Effector memory CD8-positive, alpha-beta T cell (primary cell): ENCODE data around the gene CADPS.

Source experiments
- ATAC-seq: fragments of 150-1000 bp; cut with Tn5 transposase; replicated peaks from 2 replicates; pipeline ENCODE4 v1.10.0; 2021; ENCODE audit warnings: mild to moderate bottlenecking, moderate library complexity
- DNase-seq, 3 experiments: peaks; one replicate each; pipeline ENCODE4 v3.0.0; 2021
- H3K27ac Mint-ChIP-seq, 2 donors: one replicate each; pipeline ENCODE4 v1.8.0; 2022; ENCODE audit warnings: mild to moderate bottlenecking in 2 of 2, mixed read lengths in 2 of 2, moderate library complexity in 2 of 2
- H3K27me3 Mint-ChIP-seq, 2 donors: one replicate each; pipeline ENCODE4 v1.8.0; 2022; ENCODE audit warnings: mixed read lengths in 2 of 2
- H3K36me3 Mint-ChIP-seq: one replicate; pipeline ENCODE4 v1.8.0; 2022; ENCODE audit warnings: mild to moderate bottlenecking, moderate library complexity, mixed read lengths; ENCODE audit not compliant: insufficient read depth
- H3K4me1 Mint-ChIP-seq, 2 donors: one replicate each; pipeline ENCODE4 v1.8.0; 2022; ENCODE audit warnings: low read depth in 2 of 2, mixed read lengths in 2 of 2
- H3K4me3 Mint-ChIP-seq, 2 donors: one replicate each; pipeline ENCODE4 v1.8.0; 2022; ENCODE audit warnings: mild to moderate bottlenecking in 2 of 2, mixed read lengths in 2 of 2, moderate library complexity in 2 of 2
- H3K9me3 Mint-ChIP-seq, 2 donors: one replicate each; pipeline ENCODE4 v1.8.0; 2022; ENCODE audit warnings: mixed read lengths in 2 of 2

CADPS gene

GRCh38 chr3:62888778-62889177 is 13.6 kb upstream of the CADPS start:
- DNase-seq (no peak), ATAC-seq (no peak)
- Mint-ChIP-seq H3K27ac (no peak overlapping the region), H3K27me3 (no peaks in the 10 kb centered on the region), H3K9me3 (peaks cover 2 to 7% of the 10 kb centered on the region in 2 donors), H3K36me3 (no peaks in the 10 kb centered on the region), H3K4me3 (no peak overlapping the region), H3K4me1 (no peaks in the 10 kb centered on the region)

DNA sequence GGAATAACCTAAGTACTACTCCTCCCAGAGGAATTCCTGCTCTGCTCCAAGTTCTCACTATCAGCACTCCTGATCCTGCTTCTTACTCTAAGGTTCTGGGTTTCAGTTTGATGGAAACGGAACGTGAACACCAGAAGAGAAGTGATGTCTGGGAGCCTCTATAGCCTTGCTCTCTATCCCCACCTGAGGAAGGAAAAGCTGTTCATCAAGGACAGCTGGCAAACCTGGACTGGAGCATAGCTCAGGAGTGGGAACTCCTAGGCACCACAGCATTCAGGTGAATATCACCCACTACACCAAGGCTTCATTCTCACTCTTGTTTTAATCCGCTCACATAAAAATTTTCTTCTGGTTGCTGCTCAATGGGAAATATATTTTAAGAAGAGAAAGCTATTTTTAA is 13.0 kb upstream of the CADPS start:
- ATAC-seq (no peak), DNase-seq (no peak)
- Mint-ChIP-seq H3K27ac (no peak overlapping the region), H3K4me1 (no peaks in the 10 kb centered on the region), H3K36me3 (no peaks in the 10 kb centered on the region), H3K9me3 (peaks cover 2 to 7% of the 10 kb centered on the region in 2 donors), H3K4me3 (no peak overlapping the region), H3K27me3 (no peaks in the 10 kb centered on the region)

DNA sequence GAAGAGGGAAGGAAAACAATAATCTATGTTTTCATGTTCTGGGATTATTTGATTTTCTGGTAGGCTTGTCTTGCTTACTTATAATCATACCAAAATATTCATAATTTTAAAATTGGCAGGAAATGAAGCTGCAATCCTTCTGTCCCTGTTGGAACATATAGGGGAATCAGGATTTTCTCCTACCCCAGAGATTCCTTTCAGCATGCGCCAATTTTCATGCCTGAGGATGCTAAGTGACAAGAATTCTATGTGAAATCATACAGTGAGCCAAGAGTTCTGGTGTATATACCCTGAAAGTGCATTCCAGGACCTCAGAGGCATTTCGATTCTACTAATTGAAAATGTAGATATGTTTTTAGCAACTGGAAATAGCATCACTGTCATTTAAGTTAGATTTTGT is 9.9 kb upstream of the CADPS start:
- Mint-ChIP-seq H3K27me3 (no peaks in the 10 kb centered on the region), H3K27ac (no peak overlapping the region), H3K4me1 (no peaks in the 10 kb centered on the region), H3K36me3 (no peaks in the 10 kb centered on the region), H3K9me3 (peaks cover 5 to 7% of the 10 kb centered on the region in 2 donors), H3K4me3 (no peak overlapping the region)
- DNase-seq (no peak), ATAC-seq (no peak)

GRCh38 chr3:62884096-62884870 is 9.1 kb upstream of the CADPS start:
- Mint-ChIP-seq H3K4me3 (no peak overlapping the region), H3K27ac (no peak overlapping the region), H3K27me3 (no peaks in the 10 kb centered on the region), H3K4me1 (no peaks in the 10 kb centered on the region), H3K36me3 (no peaks in the 10 kb centered on the region), H3K9me3 (peaks cover 5 to 7% of the 10 kb centered on the region in 2 donors)
- no peak for ATAC-seq
- no peak for DNase-seq

- Mint-ChIP-seq H3K4me3 (no peak overlapping the region), H3K9me3 (peaks cover 5 to 7% of the 10 kb centered on the region in 2 donors), H3K36me3 (no peaks in the 10 kb centered on the region), H3K4me1 (no peaks in the 10 kb centered on the region), H3K27me3 (no peaks in the 10 kb centered on the region), H3K27ac (no peak overlapping the region)
- ATAC-seq (no peak), DNase-seq (no peak)
These were observed 7.5 kb upstream of the CADPS start for GRCh38 chr3:62882676-62883200.

DNA sequence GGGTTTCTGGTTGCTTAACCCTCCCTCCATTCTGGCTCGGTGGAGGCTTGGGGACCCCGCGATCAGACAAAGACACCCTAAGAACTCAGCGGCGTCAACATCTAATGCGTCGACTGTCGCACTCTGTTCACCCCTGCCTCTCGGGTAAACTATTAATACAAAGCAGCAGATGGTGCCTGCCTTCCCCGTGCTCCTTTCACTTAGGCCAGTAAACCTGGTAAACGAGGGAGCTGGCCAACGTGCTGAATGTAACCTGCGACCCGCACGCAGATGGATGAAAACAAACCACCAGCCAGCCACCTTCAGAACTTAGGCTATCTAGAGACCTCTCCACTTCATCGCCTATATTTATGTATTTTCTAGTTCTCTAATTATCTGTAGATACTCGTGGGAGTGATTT is 848 bp upstream of the CADPS start:
- ATAC-seq (no peak), DNase-seq (no peak)
- H3K27ac Mint-ChIP-seq: no peak overlapping the region
- peaks cover 2 to 8% of the 10 kb centered on the region in 2 donors for H3K9me3 Mint-ChIP-seq
- no peaks in the 10 kb centered on the region for H3K36me3 Mint-ChIP-seq
- H3K27me3 Mint-ChIP-seq: peaks cover 0 to 42% of the 10 kb centered on the region in 2 donors
- no peak overlapping the region for H3K4me3 Mint-ChIP-seq
- no peaks in the 10 kb centered on the region for H3K4me1 Mint-ChIP-seq

DNA sequence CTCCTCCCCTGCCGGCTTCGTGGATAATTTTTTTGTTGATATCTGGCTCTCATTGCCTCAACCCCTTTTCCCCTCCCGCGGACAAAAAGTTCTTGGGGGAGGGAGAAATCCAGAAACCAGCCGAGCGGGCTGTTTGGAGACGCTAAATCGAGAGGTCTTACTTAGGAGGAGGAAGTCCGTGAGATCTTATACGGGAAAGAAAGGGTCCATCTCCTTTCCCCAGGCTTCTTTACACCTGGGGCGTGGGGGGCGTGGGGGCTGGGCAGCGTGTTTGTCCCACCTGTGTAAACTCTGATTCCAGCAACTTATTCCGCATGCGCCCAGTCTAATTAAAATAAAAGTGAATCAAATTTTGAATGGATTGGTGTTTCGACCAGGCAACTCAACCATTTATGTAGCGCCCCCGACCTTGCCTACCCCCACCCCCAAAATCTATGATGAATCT is 364 bp upstream of the CADPS start:
- DNase-seq: no peak
- no peaks in the 10 kb centered on the region for H3K4me1 Mint-ChIP-seq
- no peaks in the 10 kb centered on the region for H3K36me3 Mint-ChIP-seq
- H3K9me3 Mint-ChIP-seq: peaks cover 1 to 8% of the 10 kb centered on the region in 2 donors
- H3K4me3 Mint-ChIP-seq: no peak overlapping the region
- ATAC-seq: no peak
- H3K27me3 Mint-ChIP-seq: peaks cover 0 to 42% of the 10 kb centered on the region in 2 donors
- H3K27ac Mint-ChIP-seq: no peak overlapping the region

GRCh38 chr3:62873761-62874710 is 1.2 kb downstream of the CADPS start:
- Mint-ChIP-seq H3K4me3 (no peak overlapping the region), H3K36me3 (no peaks in the 10 kb centered on the region), H3K27me3 (peaks cover 0 to 42% of the 10 kb centered on the region in 2 donors), H3K4me1 (no peaks in the 10 kb centered on the region), H3K9me3 (peaks cover 1 to 8% of the 10 kb centered on the region in 2 donors), H3K27ac (no peak overlapping the region)
- no peak for DNase-seq
- no peak for ATAC-seq

DNA sequence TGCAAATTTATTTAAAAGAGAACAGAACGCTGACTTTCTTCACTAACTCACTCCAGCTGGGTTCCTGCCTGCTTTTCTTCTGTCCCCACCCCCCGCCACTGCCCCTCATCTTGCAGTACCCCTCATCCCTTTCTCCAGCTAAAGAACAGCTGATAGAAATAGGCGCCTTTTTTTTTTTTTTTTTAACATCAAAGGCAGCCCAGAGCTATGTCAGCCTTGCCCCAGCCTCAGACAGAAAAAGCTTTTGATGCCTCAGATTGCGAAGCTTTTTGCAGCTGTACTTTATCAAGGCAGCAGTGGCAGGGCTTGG is 1.8 kb downstream of the CADPS start:
- H3K27me3 Mint-ChIP-seq: peaks cover 0 to 42% of the 10 kb centered on the region in 2 donors
- ATAC-seq (no peak), DNase-seq (no peak)
- no peak overlapping the region for H3K4me3 Mint-ChIP-seq
- H3K27ac Mint-ChIP-seq: no peak overlapping the region
- no peaks in the 10 kb centered on the region for H3K36me3 Mint-ChIP-seq
- H3K4me1 Mint-ChIP-seq: no peaks in the 10 kb centered on the region
- H3K9me3 Mint-ChIP-seq: peaks cover 1 to 8% of the 10 kb centered on the region in 2 donors

GRCh38 chr3:62872318-62872717 is 2.9 kb downstream of the CADPS start:
- peaks cover 0 to 40% of the 10 kb centered on the region in 2 donors for H3K27me3 Mint-ChIP-seq
- no peak for DNase-seq
- H3K27ac Mint-ChIP-seq: no peak overlapping the region

GRCh38 chr3:62870321-62870720 is 4.9 kb downstream of the CADPS start:
- no peak overlapping the region for H3K27ac Mint-ChIP-seq
- H3K4me1 Mint-ChIP-seq: no peaks in the 10 kb centered on the region
- H3K36me3 Mint-ChIP-seq: no peaks in the 10 kb centered on the region
- H3K4me3 Mint-ChIP-seq: no peak overlapping the region
- ATAC-seq: no peak
- peaks cover 0 to 20% of the 10 kb centered on the region in 2 donors for H3K27me3 Mint-ChIP-seq
- peaks cover 0 to 8% of the 10 kb centered on the region in 2 donors for H3K9me3 Mint-ChIP-seq
- DNase-seq: no peak

More at GRCh38 chr3:62872318-62872717, 2.9 kb downstream of the CADPS start:
- H3K9me3 Mint-ChIP-seq: peaks cover 1 to 8% of the 10 kb centered on the region in 2 donors
- H3K36me3 Mint-ChIP-seq: no peaks in the 10 kb centered on the region
- H3K4me3 Mint-ChIP-seq: no peak overlapping the region
- no peak for ATAC-seq
- no peaks in the 10 kb centered on the region for H3K4me1 Mint-ChIP-seq

DNA sequence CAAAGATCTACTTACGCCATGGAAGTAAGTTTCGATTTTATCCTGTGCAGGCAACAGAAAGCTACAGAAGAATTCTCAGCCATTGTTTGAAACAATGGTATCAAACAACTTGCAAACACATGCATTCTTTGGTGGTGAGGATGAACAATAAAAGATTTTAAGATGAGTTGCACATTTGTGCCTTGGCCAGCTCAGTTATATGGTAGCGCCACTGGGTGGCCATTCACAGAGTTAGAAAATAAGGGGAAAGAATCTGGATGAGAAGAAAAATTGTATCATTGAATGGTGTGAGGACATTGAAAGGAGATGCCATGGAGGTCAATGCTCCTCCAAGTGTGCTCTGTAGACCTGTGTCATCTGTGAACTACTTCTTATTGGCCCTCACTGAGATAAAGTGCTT is 11.6 kb downstream of the CADPS start:
- ATAC-seq (no peak), DNase-seq (no peak)
- Mint-ChIP-seq H3K27me3 (no peaks in the 10 kb centered on the region), H3K9me3 (peaks cover 0 to 22% of the 10 kb centered on the region in 2 donors), H3K36me3 (no peaks in the 10 kb centered on the region), H3K4me3 (no peak overlapping the region), H3K27ac (no peak overlapping the region), H3K4me1 (no peaks in the 10 kb centered on the region)

DNA sequence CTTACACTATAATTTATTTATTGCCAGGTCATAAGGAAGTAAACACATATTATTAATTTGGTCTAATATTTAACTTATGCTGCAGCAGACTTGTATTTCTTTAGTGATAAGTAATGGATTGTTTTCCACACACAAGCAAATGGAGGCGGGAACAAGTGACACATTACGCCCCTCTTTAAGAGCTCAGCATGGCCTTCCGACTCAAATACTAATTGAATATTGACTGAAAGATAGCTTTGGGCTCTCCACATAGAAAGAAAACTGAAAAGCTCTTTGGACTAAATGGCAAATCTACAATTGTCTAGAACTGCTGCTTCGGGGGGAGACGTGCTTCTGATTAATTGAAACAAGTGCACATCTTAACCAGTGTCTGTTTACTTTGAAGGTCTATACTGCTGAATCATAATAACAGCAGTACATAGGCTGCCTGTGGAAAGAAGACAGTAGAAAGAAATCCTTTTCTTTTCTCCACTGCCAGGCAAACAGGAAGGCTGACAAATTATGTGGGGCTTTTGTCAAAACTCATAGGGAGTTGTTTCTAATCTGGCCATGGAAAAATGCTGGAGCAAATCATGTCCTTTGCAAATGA is 15.9 kb downstream of the CADPS start:
- DNase-seq (no peak), ATAC-seq (no peak)
- Mint-ChIP-seq H3K27me3 (no peaks in the 10 kb centered on the region), H3K4me3 (no peak overlapping the region), H3K9me3 (peaks cover 0 to 14% of the 10 kb centered on the region in 2 donors), H3K36me3 (no peaks in the 10 kb centered on the region), H3K27ac (no peak overlapping the region), H3K4me1 (no peaks in the 10 kb centered on the region)
